ENCODE measurements around the gene CYBA. TPM values are rescaled to one million over a fixed set of nuclear protein-coding genes. Genes with fewer than 3 reads are reported as not detected.

The CYBA gene
- total RNA-seq, 1 donor from 2014 or later: 436 TPM

DNA sequence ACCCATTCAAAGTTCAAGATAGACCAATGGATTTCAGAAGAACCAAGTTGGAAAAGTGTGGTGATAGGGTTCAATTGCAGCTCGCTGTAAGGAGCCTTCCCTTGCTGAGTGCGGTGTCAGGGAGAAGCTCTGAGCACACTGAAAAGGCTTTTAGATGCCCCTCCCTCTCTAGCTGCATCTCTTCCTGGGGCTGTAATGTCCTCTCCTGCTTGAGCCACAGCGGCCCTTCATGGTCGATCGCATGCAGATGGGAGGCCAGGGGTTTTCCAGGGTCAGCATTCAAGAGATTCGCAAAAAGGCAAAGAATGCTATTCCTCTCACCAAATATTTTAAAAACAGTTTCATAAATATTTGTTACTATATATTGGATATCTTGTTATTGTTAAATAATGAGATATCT lies 56.9 kb downstream of the CYBA start:
- intact Hi-C loops (cut with micrococcal nuclease): no loop called here

DNA sequence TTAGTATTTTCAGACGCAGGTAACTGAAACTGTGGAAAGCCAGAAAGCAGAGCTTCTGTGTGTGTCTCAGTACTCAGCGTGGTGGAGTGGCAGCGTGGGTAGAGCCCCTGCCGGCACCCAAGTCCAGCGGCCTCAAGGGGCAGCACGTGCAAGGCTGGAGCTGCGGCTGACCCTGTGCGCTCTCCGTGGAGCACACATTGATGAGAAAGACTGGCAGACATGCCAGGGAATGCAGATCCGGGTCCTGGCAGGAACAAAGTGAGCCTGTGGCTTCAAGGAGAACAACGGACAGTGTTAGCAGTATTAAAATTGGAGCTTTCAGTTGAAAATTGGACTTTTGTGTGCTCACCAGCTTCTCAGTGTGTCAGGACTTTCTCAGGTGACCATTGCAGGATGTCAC lies 57.4 kb downstream of the CYBA start:
- intact Hi-C loops (cut with micrococcal nuclease): no loop called here

Other genes starting within 250 kb of the CYBA start
- 10.8 and 11.5 TPM in 2 replicates for gene ZFPM1, start 197.8 kb downstream of the CYBA start, total RNA-seq
- gene ZC3H18, start 80.7 kb downstream of the CYBA start, total RNA-seq: 96.7 and 103 TPM in 2 replicates
- gene IL17C, start 12.5 kb downstream of the CYBA start, total RNA-seq: 0.25 TPM in 1 of 2 replicates, not detected in the other
- 65.6 and 68.6 TPM in 2 replicates for gene MVD, start 12.0 kb upstream of the CYBA start, total RNA-seq
- gene SNAI3, start 35.5 kb upstream of the CYBA start, total RNA-seq: 7.2 and 8.1 TPM in 2 replicates
- 120 and 126 TPM in 2 replicates for gene RNF166, start 55.4 kb upstream of the CYBA start, total RNA-seq
- 28.1 and 30.5 TPM in 2 replicates for gene CTU2, start 55.5 kb upstream of the CYBA start, total RNA-seq
- 289 and 306 TPM in 2 replicates for gene PIEZO1, start 134.2 kb upstream of the CYBA start, total RNA-seq
- gene CDT1, start 152.7 kb upstream of the CYBA start, total RNA-seq: 92.7 and 95.3 TPM in 2 replicates
- gene APRT, start 160.9 kb upstream of the CYBA start, total RNA-seq: 183 and 196 TPM in 2 replicates
- gene GALNS, start 205.9 kb upstream of the CYBA start, total RNA-seq: 38.9 and 41.0 TPM in 2 replicates
- 59.8 and 60.1 TPM in 2 replicates for gene TRAPPC2L, start 206.1 kb upstream of the CYBA start, total RNA-seq
- gene PABPN1L, start 215.6 kb upstream of the CYBA start, total RNA-seq: not detected in 2 replicates

Measured in T-helper 2 cell treated with Interferon-gamma antibody and Interleukin-4, amounts not matched to agents 100 ng/mL and 5 ng/mL, for 36 hours (primary cell).